ENCODE results near the gene ANKRD33.
"Not testable (repeated sequence)": the region's sequence is repeated elsewhere in the genome, so short reads cannot be mapped to it uniquely, and the experiment has no call there.

The ANKRD33 gene

DNA sequence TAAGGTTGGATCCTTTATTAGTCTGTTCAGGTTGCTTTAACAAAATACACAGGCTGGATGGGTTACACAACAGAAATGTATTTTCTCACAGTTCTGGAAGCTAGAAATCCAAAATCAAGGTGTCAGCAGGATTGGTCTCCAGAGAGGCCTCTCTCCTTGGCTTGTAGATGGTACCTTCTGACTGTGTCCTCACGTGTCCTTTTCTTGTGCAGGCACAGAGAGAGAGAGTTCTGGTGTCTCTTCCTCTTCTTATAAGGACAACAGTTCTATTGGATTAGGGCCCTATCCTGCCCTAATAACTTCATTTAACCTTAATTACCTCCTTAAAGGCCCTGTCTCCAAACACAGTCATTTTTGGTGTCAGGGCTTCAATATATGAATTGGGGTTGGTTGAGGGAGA is 4.6 kb upstream of the ANKRD33 start:
- no peak for DNase-seq (ENCODE audit: low read depth)

DNA sequence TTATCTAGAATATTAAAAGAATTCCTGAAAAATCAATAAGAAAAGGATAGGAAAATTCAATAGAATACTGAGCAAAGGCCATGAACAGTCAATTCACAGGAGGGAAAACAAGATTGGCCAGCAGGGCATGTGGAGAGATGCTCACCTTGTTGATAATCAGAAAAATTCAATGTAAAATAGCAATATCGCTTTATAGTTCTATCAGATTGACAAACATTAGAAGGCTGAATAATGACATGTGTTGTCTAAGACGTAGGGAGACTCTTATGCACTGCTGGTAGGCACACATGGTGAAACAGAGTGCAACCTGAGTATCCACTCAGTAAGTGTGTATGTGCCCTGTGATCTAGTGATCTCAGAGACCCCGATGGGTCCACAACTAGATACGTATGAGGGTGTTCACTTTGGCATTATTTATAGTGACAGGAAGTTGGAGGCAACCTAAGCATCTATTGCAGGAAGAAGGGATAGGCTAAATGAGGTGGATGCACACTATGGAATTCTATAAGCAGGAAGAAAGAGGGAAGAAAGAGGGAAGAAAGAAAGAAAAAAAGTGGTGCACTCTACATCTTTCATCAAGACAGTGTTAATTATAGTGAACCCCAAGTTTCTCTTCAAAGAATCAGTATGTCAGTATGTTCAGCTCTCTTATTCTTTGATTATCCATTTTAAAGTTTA is 3.8 kb upstream of the ANKRD33 start:
- no peak for DNase-seq (ENCODE audit: low read depth)

DNA sequence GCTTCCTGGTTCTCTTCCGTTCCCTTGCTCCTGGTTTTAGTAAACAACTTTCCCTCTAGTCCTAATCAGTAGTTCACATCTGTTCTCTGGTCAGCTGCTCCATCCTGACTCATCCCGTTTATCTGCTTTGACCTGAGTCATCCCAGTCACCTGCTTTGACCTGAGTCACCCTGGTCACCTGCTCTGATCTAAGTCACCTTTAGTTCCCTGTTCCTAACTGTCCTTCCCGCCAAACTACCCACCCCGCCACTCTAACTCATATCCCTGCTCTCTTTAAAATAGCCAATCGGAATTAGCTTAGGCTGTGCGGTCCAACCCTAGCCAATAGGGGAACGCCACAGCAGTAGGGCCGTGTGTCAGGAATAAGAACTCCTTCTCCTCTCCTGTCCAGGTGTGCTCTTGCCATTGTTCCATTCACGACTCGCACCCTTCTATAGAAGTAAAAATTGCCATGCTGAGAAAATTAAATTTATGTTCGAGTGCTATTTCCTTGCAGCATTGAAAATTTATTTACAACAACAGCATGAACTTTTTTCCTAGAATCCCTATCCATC is 3.1 kb upstream of the ANKRD33 start:
- no peak for DNase-seq (ENCODE audit: low read depth)

DNA sequence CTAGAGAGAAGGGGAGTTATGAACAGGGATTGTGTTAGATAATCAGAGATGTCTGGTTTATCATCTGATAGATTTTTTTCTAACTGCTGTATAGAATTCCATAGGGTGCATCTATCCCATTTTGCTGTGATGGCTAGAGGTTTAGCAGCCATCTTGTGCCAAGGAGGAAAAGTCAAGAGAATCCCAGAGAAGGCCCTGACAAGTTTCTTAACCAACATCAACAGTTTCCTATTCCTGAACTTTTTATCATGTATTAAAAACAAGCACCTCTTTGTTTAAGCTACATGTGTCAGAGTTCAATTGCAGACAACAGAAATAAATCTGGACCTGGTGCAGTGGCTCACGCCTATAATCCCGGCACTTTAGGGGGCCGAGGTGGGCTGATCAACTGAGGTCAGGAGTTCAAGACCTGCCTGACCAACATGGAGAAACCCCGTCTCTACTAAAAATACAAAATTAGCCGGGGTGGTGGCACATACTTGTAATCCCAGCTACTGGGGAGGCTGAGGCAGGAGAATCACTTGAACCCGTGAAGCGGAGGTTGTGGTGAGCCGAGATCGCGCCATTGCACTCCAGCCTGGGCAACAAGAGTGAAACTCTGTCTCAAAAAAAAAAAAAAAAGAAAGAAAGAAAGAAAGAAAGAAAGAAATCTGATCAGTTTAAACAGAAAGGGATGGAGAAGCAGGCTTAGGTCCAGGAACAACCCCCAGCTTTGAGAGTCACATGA is 2.4 kb upstream of the ANKRD33 start:
- not testable (repeated sequence) for DNase-seq (ENCODE audit: low read depth)

DNA sequence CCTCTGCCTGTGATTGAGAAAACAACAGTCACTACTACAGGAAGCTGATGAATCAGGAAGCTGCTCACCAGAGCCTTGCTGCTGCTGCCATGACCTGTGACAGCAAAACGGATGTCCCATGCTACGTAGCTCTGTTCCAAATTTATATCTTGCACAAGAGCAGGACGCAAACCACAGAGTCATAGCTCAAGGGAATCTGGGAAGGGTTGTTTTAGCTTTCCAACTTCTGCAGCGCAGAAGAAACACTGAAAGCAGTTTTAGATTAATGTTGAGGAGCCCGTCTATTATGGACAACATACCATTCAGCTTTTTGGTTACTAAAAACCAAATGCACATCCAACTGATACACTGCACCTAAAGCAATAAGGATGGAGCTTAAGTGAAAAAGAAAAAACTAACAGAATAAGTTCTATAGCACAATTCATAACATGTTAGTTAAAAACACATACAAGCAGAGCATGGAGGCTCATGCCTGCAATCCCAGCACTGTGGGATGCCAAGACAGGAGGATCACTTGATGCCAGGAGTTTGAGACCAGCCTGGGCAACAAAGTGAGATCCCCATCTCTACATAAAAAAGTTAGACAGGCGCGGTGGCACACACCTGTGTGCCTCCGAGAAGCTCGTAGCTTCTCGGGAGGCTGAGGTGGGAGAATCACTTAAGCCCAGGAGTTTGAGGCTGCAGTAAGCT is 1.7 kb upstream of the ANKRD33 start:
- DNase-seq (ENCODE audit: low read depth) = peak; percentile 89

DNA sequence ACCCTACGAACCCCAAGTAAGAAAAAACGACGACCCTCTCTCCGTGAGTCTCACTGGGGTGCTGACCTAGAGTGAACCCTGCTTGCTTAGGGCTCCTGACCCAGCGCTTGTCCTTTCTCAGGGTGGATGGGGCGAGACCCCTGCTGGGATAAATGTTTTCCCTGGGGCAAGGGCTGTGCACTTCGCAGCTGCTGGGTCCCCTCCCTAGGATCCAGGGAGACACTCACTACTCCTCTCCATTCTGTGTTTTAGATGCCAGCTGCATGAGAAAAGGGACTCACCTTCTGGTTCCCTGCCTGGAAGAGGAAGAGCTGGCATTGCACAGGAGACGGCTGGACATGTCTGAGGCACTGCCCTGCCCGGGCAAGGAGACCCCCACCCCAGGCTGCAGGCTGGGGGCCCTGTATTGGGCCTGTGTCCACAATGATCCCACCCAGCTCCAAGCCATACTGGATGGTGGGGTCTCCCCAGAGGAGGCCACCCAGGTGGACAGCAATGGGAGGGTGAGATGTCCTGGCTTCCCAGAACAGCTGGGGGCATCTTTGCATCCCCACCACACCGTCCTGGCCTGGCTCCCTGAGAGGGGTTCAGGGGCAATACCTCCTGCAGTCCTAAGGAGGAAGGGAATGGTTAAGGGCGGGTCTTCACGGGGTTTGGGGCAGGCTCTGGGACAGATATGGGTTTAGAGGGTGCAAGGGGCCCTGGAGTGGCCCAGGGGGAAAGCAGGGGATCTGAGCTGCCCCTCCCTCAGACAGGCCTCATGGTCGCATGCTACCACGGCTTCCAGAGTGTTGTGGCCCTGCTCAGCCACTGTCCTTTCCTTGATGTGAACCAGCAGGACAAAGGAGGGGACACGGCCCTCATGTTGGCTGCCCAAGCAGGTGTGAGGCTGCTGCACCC is 663 bp downstream of the ANKRD33 start:
- no peak for DNase-seq (ENCODE audit: low read depth)

DNA sequence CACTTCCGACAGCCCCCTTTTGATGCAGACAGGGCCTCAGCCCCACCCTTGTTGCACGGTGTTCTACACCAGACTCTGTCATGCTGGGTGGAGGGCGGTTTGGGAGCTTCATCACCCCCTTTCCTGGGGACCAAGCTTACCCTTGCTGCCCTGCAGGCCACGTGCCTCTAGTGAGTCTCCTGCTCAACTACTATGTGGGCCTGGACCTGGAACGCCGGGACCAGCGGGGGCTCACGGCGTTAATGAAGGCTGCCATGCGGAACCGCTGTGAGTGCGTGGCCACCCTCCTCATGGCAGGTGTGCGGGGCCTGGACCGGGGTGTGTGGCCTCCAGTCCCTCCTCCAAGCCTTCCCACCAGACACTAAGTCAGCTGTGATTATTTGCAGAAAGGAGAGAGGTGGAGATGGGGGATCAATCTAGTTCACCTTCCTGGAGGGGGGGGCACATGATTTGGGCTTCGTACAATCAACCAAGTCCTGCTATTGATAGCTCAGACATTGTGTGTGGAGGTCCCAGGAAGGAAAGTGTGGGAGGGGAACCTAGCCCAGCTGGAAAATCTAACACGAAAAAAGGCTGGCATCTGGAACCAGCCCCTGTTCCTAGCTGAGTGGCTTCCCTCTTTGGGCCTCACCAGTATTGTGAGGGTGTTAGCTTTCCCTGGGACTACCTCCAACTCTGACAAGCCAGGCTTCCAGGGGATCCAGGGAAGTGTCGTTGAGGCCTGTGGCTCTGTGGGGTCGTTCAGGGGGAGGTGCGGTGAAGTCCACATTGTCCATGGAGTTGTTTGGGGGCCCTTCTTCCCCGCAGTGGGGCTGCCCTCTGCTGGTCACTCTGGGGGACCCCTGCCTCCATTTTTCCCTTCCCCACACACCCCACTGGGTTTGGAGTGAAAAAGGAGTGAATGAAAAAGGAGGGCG is 1.6 kb downstream of the ANKRD33 start:
- no peak for DNase-seq (ENCODE audit: low read depth)

DNA sequence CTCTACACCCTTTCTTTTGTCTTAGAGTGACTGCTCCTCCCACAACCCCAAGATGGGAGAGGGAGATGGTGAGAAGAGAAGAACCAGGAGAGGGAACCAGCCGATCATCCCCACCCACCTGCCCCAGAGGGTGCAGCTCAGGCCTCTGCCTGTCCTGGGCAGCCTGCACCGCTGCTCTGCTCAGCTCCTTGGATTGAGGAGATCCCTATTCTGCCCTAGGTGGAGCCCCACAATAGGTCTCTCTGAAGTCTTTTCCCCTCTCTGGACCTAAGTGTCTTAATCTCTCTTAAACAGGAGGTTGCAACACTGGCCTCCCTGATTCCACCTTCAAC is 2.2 kb downstream of the ANKRD33 start:
- no peak for DNase-seq (ENCODE audit: low read depth)

DNA sequence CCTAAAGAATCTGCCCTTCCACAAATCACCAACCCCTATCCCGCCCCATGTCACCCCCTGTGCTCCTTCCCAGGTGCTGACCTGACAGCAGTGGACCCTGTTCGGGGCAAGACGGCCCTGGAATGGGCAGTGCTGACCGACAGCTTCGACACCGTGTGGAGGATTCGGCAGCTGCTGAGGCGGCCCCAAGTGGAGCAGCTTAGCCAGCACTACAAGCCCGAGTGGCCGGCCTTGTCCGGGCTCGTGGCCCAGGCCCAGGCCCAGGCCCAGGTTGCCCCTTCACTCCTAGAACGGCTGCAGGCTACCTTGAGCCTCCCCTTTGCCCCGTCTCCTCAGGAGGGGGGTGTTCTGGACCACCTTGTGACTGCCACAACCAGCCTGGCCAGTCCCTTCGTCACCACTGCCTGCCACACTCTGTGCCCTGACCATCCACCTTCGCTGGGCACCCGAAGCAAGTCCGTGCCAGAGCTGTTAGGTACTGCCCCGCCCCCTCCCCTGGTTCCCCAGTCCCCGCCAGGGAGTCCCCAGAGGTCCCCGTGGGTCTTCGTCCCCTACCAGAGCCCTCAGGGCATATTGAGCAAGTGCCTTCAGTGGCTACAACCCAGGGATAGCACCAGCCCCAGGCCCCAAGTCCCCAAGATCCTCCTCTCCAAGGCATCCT is 2.7 kb downstream of the ANKRD33 start:
- no peak for DNase-seq (ENCODE audit: low read depth)

DNA sequence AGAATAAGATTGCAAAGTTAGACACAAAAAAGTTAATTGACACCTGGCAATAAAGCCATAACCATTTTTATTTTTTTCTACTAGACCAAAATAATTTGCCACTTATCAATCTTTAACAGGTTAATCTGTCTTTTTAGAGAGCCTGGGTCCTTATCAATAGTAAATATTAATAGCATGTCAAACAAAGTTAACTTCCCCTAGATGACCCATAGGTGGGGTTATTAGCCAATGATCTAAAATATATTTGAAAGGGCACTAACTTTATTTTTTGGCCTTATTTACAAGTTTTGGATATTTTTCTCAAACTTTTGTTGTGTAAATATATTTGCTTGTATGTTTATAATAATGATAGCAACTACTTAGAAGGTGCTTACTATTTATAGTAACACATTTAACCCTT is 3.9 kb downstream of the ANKRD33 start:
- DNase-seq (ENCODE audit: low read depth) = no peak

DNA sequence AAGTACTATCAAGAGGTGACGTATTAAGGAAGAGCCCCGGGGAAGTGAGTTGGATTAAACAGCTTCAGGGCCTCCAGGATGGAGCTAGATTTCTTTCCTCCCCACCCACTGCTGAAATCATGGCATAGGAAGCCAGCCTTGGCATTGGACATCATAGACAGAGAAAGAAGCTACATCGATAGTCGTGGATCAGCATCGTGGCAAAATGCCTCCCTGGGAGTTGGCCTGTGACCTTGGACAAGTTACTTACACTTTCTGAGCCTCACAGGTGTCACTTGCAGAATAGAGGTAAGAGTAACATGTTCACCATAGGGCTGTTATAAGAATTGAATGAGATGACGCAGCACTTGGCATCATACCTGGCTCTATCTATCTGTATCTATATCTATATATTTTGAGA is 5.9 kb downstream of the ANKRD33 start:
- DNase-seq (ENCODE audit: low read depth) = no peak

DNA sequence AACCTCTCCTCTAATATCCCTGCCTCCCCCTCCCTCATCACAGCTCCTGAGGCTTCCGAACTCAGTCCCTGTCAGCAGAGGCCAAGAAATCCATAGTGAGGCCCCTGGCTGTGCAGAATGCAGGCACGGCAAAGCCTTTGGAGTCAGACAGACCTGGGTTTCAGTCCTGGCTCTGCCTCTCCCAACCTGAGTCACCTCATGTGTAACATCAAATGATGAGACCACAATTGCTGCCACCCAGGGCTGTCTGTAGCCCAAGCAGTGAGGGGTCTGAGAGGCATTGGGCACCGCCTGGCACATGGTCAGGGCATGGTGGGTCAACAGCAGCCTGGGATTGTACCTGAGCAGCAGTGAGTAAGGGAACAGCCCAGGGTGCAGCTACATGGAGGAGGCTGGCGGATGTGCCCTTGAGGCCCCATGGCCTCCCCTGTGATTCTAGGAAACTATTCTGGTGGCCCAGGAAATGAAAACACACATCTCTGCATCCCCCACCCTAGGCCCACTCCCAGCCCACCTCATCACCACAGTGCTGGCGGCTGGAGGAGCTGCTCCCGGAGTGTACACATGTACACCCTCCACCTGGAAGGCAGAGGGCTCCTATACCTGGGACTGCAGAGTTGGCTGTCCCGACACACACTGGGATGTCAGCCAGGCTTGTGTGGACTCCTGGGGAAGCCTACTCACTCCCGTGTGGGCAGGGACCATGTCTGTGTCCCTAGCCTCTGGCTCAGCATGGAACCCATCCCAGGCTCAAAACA is 7.7 kb downstream of the ANKRD33 start:
- DNase-seq (ENCODE audit: low read depth) = no peak

DNA sequence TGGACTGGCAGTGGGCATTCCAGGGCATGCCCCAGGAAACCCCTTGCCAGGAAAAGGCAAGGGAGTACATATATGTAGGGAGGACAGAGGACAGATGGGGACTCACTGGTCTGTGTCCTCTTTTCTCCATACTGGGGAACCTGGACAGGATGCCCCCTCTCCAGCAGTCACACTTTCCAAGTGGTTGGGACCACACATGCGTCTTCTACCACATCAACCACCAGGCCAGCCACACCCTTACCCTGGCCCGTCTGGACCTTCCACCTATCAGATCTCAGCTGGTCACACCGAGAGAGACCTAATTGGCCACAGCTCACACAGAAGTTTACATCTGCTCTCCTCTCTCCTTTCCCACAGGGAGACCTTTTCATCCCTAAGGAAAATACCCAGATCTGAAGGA is 8.3 kb downstream of the ANKRD33 start:
- DNase-seq (ENCODE audit: low read depth) = no peak

DNA sequence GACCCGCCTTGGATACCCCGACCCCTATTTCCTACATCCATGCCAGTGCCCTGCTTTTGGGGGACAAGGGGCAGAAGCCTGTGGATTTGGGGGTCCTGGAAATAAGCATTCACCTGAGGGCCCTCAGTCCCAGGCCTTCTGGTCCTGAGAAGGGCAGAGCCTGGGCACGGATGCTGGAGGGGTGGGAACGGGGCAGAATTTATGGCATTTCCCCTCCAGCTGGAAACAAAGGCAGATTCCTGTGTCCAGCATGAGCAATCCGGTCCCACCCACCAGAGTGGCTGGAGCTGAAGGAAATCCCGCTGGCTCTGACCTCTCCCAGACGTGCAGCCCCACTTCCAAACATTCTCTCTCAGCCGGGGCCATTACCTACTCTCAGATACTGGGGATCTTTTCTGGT is 9.3 kb downstream of the ANKRD33 start:
- DNase-seq (ENCODE audit: low read depth) = no peak

DNA sequence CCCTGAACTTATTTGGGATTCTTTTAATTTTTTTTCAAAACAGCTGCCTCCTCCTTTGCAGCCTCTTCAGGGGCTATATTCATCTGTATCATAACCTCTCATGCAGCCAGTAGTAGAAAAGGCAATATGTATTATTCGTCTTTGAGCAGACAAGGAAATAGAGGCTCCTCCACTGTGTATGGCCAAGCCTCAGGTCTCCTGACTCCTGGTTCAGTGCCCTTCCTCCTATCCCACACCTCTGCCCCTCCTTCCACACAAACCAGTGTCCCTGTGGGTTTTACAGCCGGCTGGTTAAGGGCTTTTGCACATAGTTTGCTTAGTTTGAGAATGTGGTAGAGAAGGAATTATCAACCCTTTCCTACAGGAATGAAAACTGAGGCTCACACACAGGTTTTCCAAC is 10.6 kb downstream of the ANKRD33 start:
- DNase-seq (ENCODE audit: low read depth) = no peak

DNA sequence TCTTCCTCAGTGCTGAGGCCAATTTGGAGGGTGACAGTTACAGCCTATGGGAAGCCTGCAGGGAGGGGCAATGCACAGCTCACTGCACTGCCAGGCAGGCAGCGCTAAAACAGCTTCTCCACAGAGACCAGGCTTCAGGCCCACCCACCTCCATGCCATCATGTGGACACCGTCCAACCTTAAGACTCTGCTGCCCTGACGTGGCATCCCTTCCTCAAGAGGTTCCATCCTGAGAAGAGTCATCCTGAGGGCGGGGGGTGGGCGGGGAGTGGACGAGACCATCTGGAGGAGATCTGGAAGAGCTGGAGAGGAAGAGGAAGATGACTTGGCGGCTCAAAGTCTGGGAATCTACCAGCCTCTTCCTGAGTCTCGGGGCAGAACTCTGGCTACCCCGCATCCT is 11.0 kb downstream of the ANKRD33 start:
- no peak for DNase-seq (ENCODE audit: low read depth)

DNA sequence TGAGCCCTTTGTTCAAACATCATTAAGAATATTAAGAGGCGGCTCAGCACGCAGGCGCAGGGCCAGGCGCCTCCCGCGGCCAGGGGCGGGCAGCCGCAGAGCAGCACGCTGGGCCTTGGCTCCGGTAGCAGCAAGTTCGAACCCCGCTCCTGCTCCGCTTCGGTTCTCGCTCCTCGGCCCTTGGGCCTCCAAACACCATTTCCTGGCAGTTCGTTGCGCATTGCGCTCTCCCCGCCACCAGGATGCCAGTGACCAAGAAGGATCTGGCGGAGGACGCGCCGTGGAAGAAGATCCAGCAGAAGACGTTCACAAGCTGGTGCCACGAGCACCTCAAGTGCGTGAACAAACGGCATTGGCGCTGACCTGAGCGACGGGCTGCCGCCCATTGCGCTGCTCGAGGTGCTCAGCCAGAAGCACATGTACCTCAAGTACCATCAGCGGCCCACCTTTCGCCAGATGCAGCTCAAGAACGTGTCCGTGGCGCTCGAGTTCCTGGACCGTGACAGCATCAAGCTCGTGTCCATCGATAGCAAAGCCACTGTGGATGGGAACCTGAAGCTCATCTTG is 12.5 kb downstream of the ANKRD33 start:
- no peak for DNase-seq (ENCODE audit: low read depth)

DNA sequence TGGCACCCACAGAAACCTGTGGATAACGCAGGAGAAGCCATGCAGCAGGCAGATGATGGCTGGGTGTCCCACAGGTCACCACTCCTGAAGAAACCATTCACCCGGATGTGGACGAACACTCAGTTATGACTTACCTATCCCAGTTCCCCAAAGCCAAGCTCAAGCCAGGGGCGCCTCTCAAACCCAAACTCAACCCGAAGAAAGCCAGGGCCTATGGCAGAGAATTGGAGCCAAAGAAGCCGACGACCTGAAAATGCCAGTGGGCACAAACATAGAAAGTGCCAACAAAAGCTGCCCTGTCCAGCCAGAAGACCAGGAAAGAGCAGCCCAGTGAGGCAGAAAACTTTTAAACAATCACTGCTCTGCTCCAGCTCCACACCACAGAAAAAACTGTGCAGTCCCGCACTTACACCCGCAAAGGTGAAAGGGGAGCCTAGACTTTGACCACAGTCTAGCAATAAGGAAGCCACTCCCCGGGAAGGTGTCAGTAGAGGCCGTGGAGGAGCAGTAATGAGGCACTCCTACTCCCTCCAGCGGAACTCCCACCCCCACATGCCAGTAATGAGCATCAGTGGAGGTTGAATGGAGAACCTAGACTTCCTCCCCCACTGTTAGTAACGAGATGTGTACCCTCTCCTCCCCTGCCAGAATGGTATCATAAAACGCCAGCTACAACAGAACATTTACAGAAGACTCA is 13.4 kb downstream of the ANKRD33 start:
- no peak for DNase-seq (ENCODE audit: low read depth)

DNA sequence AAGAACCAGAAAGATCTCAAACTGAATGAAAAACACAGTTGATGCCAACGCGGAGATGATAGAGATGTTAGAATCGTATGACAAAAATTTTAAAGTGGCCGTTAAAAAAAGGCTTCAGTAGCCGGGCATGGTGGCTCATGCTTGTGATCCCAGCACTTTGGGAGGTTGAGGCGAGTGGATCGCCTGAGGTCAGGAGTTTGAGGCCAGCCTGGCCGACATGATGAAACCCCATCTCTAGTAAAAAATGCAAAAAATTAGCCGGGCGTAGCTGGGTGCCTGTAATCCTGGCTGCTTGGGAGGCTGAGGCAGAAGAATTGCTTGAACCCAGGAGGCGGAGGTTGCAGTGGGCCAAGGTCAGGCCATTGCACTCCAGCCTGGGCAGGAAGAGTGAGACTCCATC is 14.0 kb downstream of the ANKRD33 start:
- DNase-seq (ENCODE audit: low read depth) = no peak
